IMR-90 (cell line): Measurements from ENCODE around the gene STXBP6. TPM values are rescaled to one million over a fixed set of nuclear protein-coding genes. Genes with fewer than 3 reads are reported as not detected.

Source experiments
- ATAC-seq: fragments of 200-7000 bp; cut with Tn5 transposase; 2 replicates; pipeline ENCODE4 v1.9.1; 2020; ENCODE audit warnings: low read depth, mild to moderate bottlenecking, moderate library complexity
- BruUV-seq: library from RNA; stranded (reverse); fragments of 400-500 nt; replicated peaks from 2 replicates; lab custom pipeline; 2021; lab: Mats Ljungman, UMichigan
- CTCF ChIA-PET: fragments of 300-600 bp; formaldehyde crosslinking; extraction: SDS; loops from one replicate; lab custom pipeline; 2021; ENCODE audit warnings: antibody characterized with exemption; lab: Yijun Ruan, JAX
- POLR2A ChIA-PET: fragments of 300-600 bp; sonication (Branson Sonifier 250); formaldehyde crosslinking; loops from one replicate; lab custom pipeline; 2022; ENCODE audit warnings: antibody characterized with exemption; ENCODE audit not compliant: unreplicated experiment; lab: Charles Lee
- DNase-seq: peaks from one replicate; pipeline ENCODE4 v3.0.0; 2013
- H2AFZ ChIP-seq: replicated peaks from 2 replicates; pipeline ENCODE3; 2013; ENCODE audit warnings: low read length, mild to moderate bottlenecking; ENCODE audit not compliant: poor library complexity
- H2AK5ac ChIP-seq: 2 replicates; pipeline ENCODE4 v1.6.1; 2013; ENCODE audit warnings: low read depth, low read length, inconsistent platforms
- H2AK9ac ChIP-seq: replicated peaks from 2 replicates; pipeline ENCODE3; 2013; ENCODE audit warnings: mild to moderate bottlenecking, low read depth, low read length, moderate library complexity; ENCODE audit not compliant: poor library complexity
- H2BK120ac ChIP-seq: 2 replicates; pipeline ENCODE4 v1.6.1; 2013; ENCODE audit warnings: low read depth, low read length, inconsistent platforms
- H2BK15ac ChIP-seq: 3 replicates; pipeline ENCODE4 v1.6.1; 2013; ENCODE audit warnings: low read depth, low read length, inconsistent platforms
- H2BK20ac ChIP-seq: 2 replicates; pipeline ENCODE4 v1.6.1; 2013; ENCODE audit warnings: low read depth, mild to moderate bottlenecking, inconsistent platforms, low read length, moderate library complexity
- H2BK5ac ChIP-seq: 2 replicates; pipeline ENCODE4 v1.6.1; 2013; ENCODE audit warnings: mild to moderate bottlenecking, low read depth, low read length, inconsistent platforms; ENCODE audit not compliant: poor library complexity, severe bottlenecking
- H3K14ac ChIP-seq: replicated peaks from 2 replicates; pipeline ENCODE4 v1.6.1; 2013; ENCODE audit warnings: low read depth, low read length, inconsistent platforms
- H3K18ac ChIP-seq: 2 replicates; pipeline ENCODE4 v1.6.1; 2013; ENCODE audit warnings: low read depth, low read length, control low read depth
- H3K23ac ChIP-seq: 2 replicates; pipeline ENCODE4 v1.6.1; 2013; ENCODE audit warnings: low read depth, low read length, inconsistent platforms
- H3K27ac ChIP-seq: 2 replicates; pipeline ENCODE4 v1.5.1; 2013; ENCODE audit warnings: mild to moderate bottlenecking, control low read depth, low read length; ENCODE audit not compliant: insufficient read depth
- H3K27me3 ChIP-seq: 2 replicates; pipeline ENCODE4 v1.6.1; 2013; ENCODE audit warnings: low read length; ENCODE audit not compliant: control insufficient read depth, insufficient read depth
- H3K36me3 ChIP-seq: 2 replicates; pipeline ENCODE4 v1.6.1; 2013; ENCODE audit warnings: low read length, mixed read lengths; ENCODE audit not compliant: control insufficient read depth, insufficient read depth
- H3K4ac ChIP-seq: 2 replicates; pipeline ENCODE4 v1.6.1; 2013; ENCODE audit warnings: low read depth, low read length, inconsistent platforms
- H3K4me1 ChIP-seq: 2 replicates; pipeline ENCODE4 v1.6.1; 2013; ENCODE audit warnings: low read length, mixed read lengths; ENCODE audit not compliant: control insufficient read depth, insufficient read depth
- H3K4me2 ChIP-seq: 2 replicates; pipeline ENCODE4 v1.6.1; 2013; ENCODE audit warnings: low read depth, mild to moderate bottlenecking, control low read depth, low read length, moderate library complexity
- H3K4me3 ChIP-seq: 2 replicates; pipeline ENCODE4 v1.5.1; 2013; ENCODE audit warnings: low read depth, mild to moderate bottlenecking, control low read depth, low read length, moderate library complexity; ENCODE audit not compliant: insufficient read depth
- H3K56ac ChIP-seq: 2 replicates; pipeline ENCODE4 v1.6.1; 2013; ENCODE audit warnings: low read length, inconsistent platforms; ENCODE audit not compliant: insufficient read depth; ENCODE audit errors: extremely low read depth
- H3K79me1 ChIP-seq, 2 experiments: 2 replicates each; pipeline ENCODE4 v1.6.1; 2013; ENCODE audit warnings: low read length in 2 of 2, inconsistent platforms in 1 of 2, low read depth in 1 of 2
- H3K9ac ChIP-seq: 2 replicates; pipeline ENCODE4 v1.6.1; 2013; ENCODE audit warnings: low read depth, low read length, control low read depth
- H3K9me1 ChIP-seq: 2 replicates; pipeline ENCODE4 v1.6.1; 2013; ENCODE audit warnings: low read length, inconsistent platforms; ENCODE audit not compliant: insufficient read depth
- H3K9me3 ChIP-seq: 2 replicates; pipeline ENCODE4 v1.6.1; 2013; ENCODE audit warnings: low read length; ENCODE audit not compliant: control insufficient read depth, insufficient read depth
- H4K20me1 ChIP-seq: 2 replicates; pipeline ENCODE4 v1.6.1; 2013; ENCODE audit warnings: low read length, inconsistent platforms; ENCODE audit not compliant: insufficient read depth
- H4K5ac ChIP-seq: 2 replicates; pipeline ENCODE4 v1.6.1; 2013; ENCODE audit warnings: mild to moderate bottlenecking, low read depth, low read length, control low read depth
- H4K8ac ChIP-seq, 2 experiments: 2 replicates each; pipeline ENCODE4 v1.6.1; 2013; ENCODE audit warnings: low read depth in 2 of 2, low read length in 2 of 2, control low read depth in 1 of 2, inconsistent platforms in 1 of 2
- H4K91ac ChIP-seq: 2 replicates; pipeline ENCODE4 v1.6.1; 2013; ENCODE audit warnings: low read depth, low read length, inconsistent platforms; ENCODE audit not compliant: insufficient read depth
- CEBPB ChIP-seq: IDR thresholded peaks from 2 replicates; pipeline ENCODE4 v1.6.1; 2012; ENCODE audit warnings: low read depth, low read length, improper control_type of control experiment
- MXI1 ChIP-seq: IDR thresholded peaks from 2 replicates; pipeline ENCODE4 v1.6.1; 2012; ENCODE audit warnings: low read depth, mild to moderate bottlenecking, low read length, moderate library complexity, borderline replicate concordance
- dilution Hi-C: fragments of 300-500 bp; cut with HindIII; formaldehyde crosslinking; loops from one replicate; pipeline ENCODE4 v1.14.3; 2018; ENCODE audit warnings: low sequenced_read_pairs; ENCODE audit not compliant: unreplicated experiment
- in situ Hi-C: fragments of 300-500 bp; cut with MboI; formaldehyde crosslinking; loops from 3 replicates; pipeline ENCODE4 v1.14.3; 2019; ENCODE audit warnings: low sequenced_read_pairs, inconsistent platforms, mixed read lengths
- intact Hi-C: fragments of 100-400 bp; cut with micrococcal nuclease; formaldehyde crosslinking; loops from 2 replicates; pipeline ENCODE4 v1.10.0; 2022
- polyA plus RNA-seq, 3 experiments: library from polyadenylated mRNA; depleted of rRNA; stranded (reverse); fragments of >200 nt; gene quantifications; 2 replicates each; pipeline ENCODE4 v1.2.3, GENCODE V29; 2012; ENCODE audit warnings: low replicate concordance in 1 of 3
- total RNA-seq: library from RNA; depleted of rRNA; stranded (reverse); fragments of >200 nt; gene quantifications from 2 replicates; pipeline ENCODE4 v1.2.3, GENCODE V29; 2012

The STXBP6 gene
- total and polyA plus RNA-seq, 2 of the 4 experiments (the other 2 are of a cell fraction): 14.2 to 14.3 TPM

DNA sequence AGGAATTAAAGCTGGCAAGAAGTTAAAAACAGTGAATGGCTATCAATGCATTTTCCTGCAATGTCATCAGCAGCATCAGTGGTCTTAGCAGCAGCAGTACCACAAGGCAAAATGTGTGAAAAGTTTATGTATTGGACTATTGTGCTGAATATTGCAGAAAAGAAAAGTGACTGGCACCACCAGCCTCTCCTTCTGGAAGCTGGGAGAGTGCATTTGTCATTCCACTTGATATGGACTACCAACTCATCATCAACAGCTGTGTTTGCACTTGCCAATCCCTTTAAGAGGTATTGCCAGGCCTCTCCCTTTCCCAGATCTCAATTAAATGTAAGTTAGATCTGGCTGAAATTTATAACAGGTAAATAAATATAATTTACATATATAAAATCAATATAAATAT lies 265.0 kb downstream of the STXBP6 start:
- intact Hi-C loops: no loop called here
- ChIA-PET POLR2A (no interaction called here), CTCF (no interaction called here)
- Histone ChIP-seq H3K27me3 (no peaks in the 10 kb centered on the region; the same call in 1 of the 2 replicates), H2BK15ac (no peak overlapping the region), H3K14ac (no peak overlapping the region), H3K4me1 (no peaks in the 10 kb centered on the region), H2AK5ac (no peak overlapping the region), H3K18ac (no peak overlapping the region), H3K4me3 (no peak overlapping the region), H3K4ac (no peak overlapping the region), H4K20me1 (no peaks in the 10 kb centered on the region), H2BK120ac (no peak overlapping the region), H3K56ac (no peak overlapping the region), H4K8ac (no peak overlapping the region), H3K4me2 (no peak overlapping the region), H3K79me1 (no peaks in the 10 kb centered on the region), H2AK9ac (no peak overlapping the region), H3K23ac (no peak overlapping the region), H2AFZ (no peak overlapping the region), H2BK5ac (no peak overlapping the region), H4K91ac (no peak overlapping the region), H3K9ac (no peak overlapping the region), H3K36me3 (no peaks in the 10 kb centered on the region), H3K9me3 (no peaks in the 10 kb centered on the region), H3K27ac (no peak overlapping the region), H4K5ac (no peak overlapping the region), H3K9me1 (no peaks in the 10 kb centered on the region), H2BK20ac (no peak overlapping the region)
- no peak for DNase-seq
- no peak for TF ChIP-seq CEBPB
- TF ChIP-seq MXI1: no peak
- dilution Hi-C loops: no loop called here
- in situ Hi-C loops: no loop called here
- no peak for ATAC-seq
- BruUV-seq: no TSS peak
